ENCODE data around the gene DDX11.
A peak's percentile ranks its signal among the peaks of the same experiment; 100 is the strongest.
"Not testable (repeated sequence)": the region's sequence is repeated elsewhere in the genome, so short reads cannot be mapped to it uniquely, and the experiment has no call there.

DDX11 gene

GRCh38 chr12:31117203-31118011 is 43.7 kb downstream of the DDX11 start:
- no peaks in the 10 kb centered on the region for H3K36me3 ChIP-seq (replicated peaks)
- peak; percentile 75 for TF ChIP-seq CTCF (IDR thresholded peaks at IDR 0.05; ENCODE audit: low read depth, low read length, missing control alignments)
- peaks cover 17% of the 10 kb centered on the region for H3K27me3 ChIP-seq (replicated peaks)
- no peak overlapping the region for H3K27ac ChIP-seq
- DNase-seq = no peak
- in situ Hi-C loops (cut with HindIII; ENCODE audit: low pct_ligation_motif_present, low sequenced_read_pairs) = no loop called here
- H3K4me3 ChIP-seq (ENCODE audit: low read depth, low read length) = peak overlapping the region; percentile 44

DNA sequence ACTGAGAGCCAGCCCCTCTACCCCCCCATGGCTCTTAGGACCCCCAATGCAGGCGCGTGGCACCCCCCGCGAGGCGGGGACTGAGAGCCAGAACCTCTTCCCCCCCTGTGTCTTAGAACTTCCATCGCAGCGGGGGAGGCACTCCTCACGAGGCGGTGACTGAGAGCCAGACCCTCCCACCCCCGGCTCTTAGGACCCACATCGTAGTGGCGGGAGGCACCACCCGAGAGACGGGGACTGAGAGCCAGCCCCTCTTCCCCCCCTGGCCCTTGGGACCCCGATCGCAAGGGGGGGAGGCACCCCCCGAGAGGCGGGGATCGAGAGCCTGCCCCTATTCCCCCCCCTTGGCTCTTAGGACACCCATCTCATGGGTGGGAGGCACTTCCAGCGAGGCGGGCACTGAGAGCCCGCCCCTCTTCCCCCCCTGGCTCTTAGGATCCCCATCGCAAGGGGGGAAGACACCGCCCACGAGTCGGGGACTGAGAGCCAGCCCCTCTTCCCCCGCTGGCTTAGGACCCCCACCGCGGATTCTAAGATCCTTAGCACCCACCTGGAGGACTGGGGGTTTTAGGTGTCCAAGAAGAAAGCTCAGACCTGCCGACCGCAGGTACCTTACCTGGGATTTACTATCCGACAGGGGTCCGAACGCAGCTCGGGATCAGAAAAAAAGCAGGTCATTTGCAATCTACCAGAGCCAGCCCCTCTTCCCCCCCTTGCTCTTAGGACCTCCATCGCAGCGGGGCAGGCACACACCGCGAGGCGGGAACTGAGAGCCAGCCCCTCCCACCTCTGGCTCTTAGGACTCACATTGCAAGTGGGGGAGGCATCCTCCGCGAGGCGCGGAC is 44.9 kb downstream of the DDX11 start:
- Histone ChIP-seq H3K36me3 (replicated peaks) (no peaks in the 10 kb centered on the region), H3K27me3 (replicated peaks) (peaks cover 17% of the 10 kb centered on the region), H3K27ac (no peak overlapping the region), H3K4me3 (ENCODE audit: low read depth, low read length) (peak overlapping the region; percentile 27)
- in situ Hi-C loops (cut with HindIII; ENCODE audit: low pct_ligation_motif_present, low sequenced_read_pairs) = no loop called here
- DNase-seq = no peak
- no peak for TF ChIP-seq CTCF (IDR thresholded peaks at IDR 0.05; ENCODE audit: low read depth, low read length, missing control alignments)

- DNase-seq = no peak
- no peak overlapping the region for H3K27ac ChIP-seq
- peaks cover 17% of the 10 kb centered on the region for H3K27me3 ChIP-seq (replicated peaks)
- TF ChIP-seq CTCF (IDR thresholded peaks at IDR 0.05; ENCODE audit: low read depth, low read length, missing control alignments) = no peak
- H3K4me3 ChIP-seq (ENCODE audit: low read depth, low read length) = no peak overlapping the region
- in situ Hi-C loops (cut with HindIII; ENCODE audit: low pct_ligation_motif_present, low sequenced_read_pairs) = no loop called here
- H3K36me3 ChIP-seq (replicated peaks) = no peaks in the 10 kb centered on the region
Observed at GRCh38 chr12:31119192-31119802, 45.6 kb downstream of the DDX11 start.

- no peak for TF ChIP-seq CTCF (IDR thresholded peaks at IDR 0.05; ENCODE audit: low read depth, low read length, missing control alignments)
- Histone ChIP-seq H3K36me3 (replicated peaks) (no peaks in the 10 kb centered on the region), H3K4me3 (ENCODE audit: low read depth, low read length) (no peak overlapping the region), H3K27ac (no peak overlapping the region), H3K27me3 (replicated peaks) (peaks cover 17% of the 10 kb centered on the region)
- in situ Hi-C loops (cut with HindIII; ENCODE audit: low pct_ligation_motif_present, low sequenced_read_pairs) = no loop called here
- no peak for DNase-seq
Observed at GRCh38 chr12:31119803-31120211, 46.1 kb downstream of the DDX11 start.

DNA sequence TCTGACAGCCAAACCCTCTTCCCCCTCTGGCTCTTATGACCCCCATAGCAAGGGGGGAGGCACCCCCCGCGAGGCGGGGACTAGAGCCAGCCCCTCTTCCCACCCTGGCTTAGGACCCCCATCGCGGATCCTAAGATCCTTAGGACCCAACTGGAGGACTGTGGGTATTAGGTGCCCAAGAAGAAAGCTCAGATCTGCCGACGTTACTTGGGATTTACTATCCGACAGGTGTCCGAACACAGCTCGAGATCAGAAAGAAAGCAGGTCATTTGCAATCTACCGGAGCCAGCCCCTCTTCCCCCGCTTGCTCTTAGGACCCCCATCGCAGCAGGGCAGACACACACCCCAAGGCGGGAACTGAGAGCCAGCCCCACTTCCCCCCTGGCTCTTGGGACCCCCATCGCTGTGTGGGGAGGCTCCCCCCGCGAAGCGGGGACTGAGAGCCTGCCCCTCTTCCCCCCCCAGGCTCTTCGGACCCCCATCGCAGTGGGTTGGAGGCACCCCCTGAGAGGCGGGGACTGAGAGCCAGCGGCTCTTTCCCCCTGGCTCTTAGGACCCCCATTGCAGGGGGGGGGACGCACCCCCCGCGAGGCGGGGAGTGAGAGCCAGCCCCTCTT is 46.8 kb downstream of the DDX11 start:
- in situ Hi-C loops (cut with HindIII; ENCODE audit: low pct_ligation_motif_present, low sequenced_read_pairs) = no loop called here

GRCh38 chr12:31121022-31121728 is 47.5 kb downstream of the DDX11 start:
- H3K27ac ChIP-seq; DNase-seq; H3K4me3 ChIP-seq (ENCODE audit: low read depth, low read length); in situ Hi-C loops (cut with HindIII; ENCODE audit: low pct_ligation_motif_present, low sequenced_read_pairs); H3K36me3 ChIP-seq (replicated peaks): not testable (repeated sequence)
- H3K27me3 ChIP-seq (replicated peaks) = peaks cover 17% of the 10 kb centered on the region

More for the DNA sequence above, 46.8 kb downstream of the DDX11 start:
- H3K27ac ChIP-seq = no peak overlapping the region
- DNase-seq = no peak
- no peaks in the 10 kb centered on the region for H3K36me3 ChIP-seq (replicated peaks)
- peaks cover 17% of the 10 kb centered on the region for H3K27me3 ChIP-seq (replicated peaks)
- no peak for TF ChIP-seq CTCF (IDR thresholded peaks at IDR 0.05; ENCODE audit: low read depth, low read length, missing control alignments)
- no peak overlapping the region for H3K4me3 ChIP-seq (ENCODE audit: low read depth, low read length)

Measured in brain microvascular endothelial cell (primary cell).